Mucosa of descending colon (tissue), 3 donors: ENCODE results near the gene BLNK. TPM values are rescaled to one million over a fixed set of nuclear protein-coding genes. Genes with fewer than 3 reads are reported as not detected.
"Not testable (repeated sequence)": the region's sequence is repeated elsewhere in the genome, so short reads cannot be mapped to it uniquely, and the experiment has no call there.

Source experiments
- ATAC-seq: fragments of 200-7000 bp; cut with Tn5 transposase; one replicate; pipeline ENCODE4 v1.9.1; 2020; ENCODE audit warnings: mild to moderate bottlenecking, moderate library complexity
- DNase-seq, 3 donors: peaks; one replicate each; pipeline ENCODE4 v3.0.0-alpha.2; 2020
- H3K36me3 ChIP-seq: fragments of 200-600 bp; one replicate; pipeline ENCODE4 v1.8.0; 2021; ENCODE audit warnings: low read depth, mild to moderate bottlenecking
- H3K4me1 ChIP-seq: fragments of 200-600 bp; one replicate; pipeline ENCODE4 v1.8.0; 2021; ENCODE audit warnings: low read depth, mild to moderate bottlenecking
- H3K4me3 ChIP-seq: fragments of 200-600 bp; one replicate; pipeline ENCODE4 v1.8.0; 2021; ENCODE audit warnings: mild to moderate bottlenecking
- H3K9me3 ChIP-seq: fragments of 200-600 bp; one replicate; pipeline ENCODE4 v1.8.0; 2021; ENCODE audit warnings: mild to moderate bottlenecking
- intact Hi-C, 2 donors: fragments of 100-400 bp; cut with DNase I in 1 of 2; cut with micrococcal nuclease in 1 of 2; formaldehyde crosslinking; loops; one replicate each; pipeline versions ENCODE4 v1.11.0 to v1.11.1; 2022; cut with DNase I, micrococcal nuclease
- total RNA-seq, 3 donors: library from RNA; stranded (reverse); fragmentation: NEBNext Ultra II Directional in 2 of 3; extraction: Animal tissue kit (Norgen Biotek cat#: 25700) in 2 of 3; gene quantifications; one replicate each; pipeline versions ENCODE4 v1.2.1 to v1.2.4, GENCODE V29; 2021 to 2023
- TF ChIP-seq, protein P1 (sequence below): fragments of 200-600 bp; IDR thresholded peaks from one replicate; pipeline ENCODE4 v1.8.0; 2022; ENCODE audit warnings: antibody characterized with exemption, mild to moderate bottlenecking
- donor health status: DM: no; HTN: no; CAD: no; lungs with moderate emphysema.
- donor health status: DM: no; HTN: no; CAD: no.
- donor health status: DM: no; HTN: yes; CAD: no.

Gene BLNK
- total RNA-seq, 3 donors from 2014 or later: 13.2 to 45.7 (median 30.4) TPM

GRCh38 chr10:96208946-96209345, 62.4 kb downstream of the BLNK start:
- Histone ChIP-seq H3K4me3 (no peak overlapping the region), H3K36me3 (no peaks in the 10 kb centered on the region), H3K4me1 (no peaks in the 10 kb centered on the region), H3K9me3 (no peaks in the 10 kb centered on the region)
- intact Hi-C loops: no loop called here
- TF ChIP-seq, protein P1, sequence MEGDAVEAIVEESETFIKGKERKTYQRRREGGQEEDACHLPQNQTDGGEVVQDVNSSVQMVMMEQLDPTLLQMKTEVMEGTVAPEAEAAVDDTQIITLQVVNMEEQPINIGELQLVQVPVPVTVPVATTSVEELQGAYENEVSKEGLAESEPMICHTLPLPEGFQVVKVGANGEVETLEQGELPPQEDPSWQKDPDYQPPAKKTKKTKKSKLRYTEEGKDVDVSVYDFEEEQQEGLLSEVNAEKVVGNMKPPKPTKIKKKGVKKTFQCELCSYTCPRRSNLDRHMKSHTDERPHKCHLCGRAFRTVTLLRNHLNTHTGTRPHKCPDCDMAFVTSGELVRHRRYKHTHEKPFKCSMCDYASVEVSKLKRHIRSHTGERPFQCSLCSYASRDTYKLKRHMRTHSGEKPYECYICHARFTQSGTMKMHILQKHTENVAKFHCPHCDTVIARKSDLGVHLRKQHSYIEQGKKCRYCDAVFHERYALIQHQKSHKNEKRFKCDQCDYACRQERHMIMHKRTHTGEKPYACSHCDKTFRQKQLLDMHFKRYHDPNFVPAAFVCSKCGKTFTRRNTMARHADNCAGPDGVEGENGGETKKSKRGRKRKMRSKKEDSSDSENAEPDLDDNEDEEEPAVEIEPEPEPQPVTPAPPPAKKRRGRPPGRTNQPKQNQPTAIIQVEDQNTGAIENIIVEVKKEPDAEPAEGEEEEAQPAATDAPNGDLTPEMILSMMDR: no peak
- ATAC-seq: peak; percentile 93
- peak in 1 of 3 donors; percentile 24 for DNase-seq

DNA sequence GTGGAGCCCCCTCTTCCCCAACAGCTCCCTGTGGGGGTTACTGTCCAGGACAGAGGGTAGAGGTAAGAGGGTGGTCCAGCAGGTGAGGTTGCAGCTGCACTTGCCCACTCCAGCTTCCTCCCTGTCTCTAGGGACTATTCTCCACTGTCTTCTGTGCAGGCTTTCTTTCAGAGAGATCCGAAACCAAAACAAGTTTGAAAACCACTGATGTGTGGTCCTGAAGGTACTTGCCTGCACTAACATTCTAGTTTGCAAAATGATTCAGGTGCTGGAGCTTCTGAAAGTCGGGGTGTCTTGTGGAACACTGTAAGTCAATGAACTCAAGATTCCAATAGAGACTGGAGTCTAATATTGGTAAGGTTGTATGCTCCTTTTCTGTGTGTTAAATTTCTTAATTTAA, 63.1 kb downstream of the BLNK start:
- no peaks in the 10 kb centered on the region for H3K4me1 ChIP-seq
- no peak overlapping the region for H3K4me3 ChIP-seq
- intact Hi-C loops: no loop called here
- DNase-seq (no peak), ATAC-seq (no peak)
- TF ChIP-seq, protein P1: no peak
- no peaks in the 10 kb centered on the region for H3K9me3 ChIP-seq
- no peaks in the 10 kb centered on the region for H3K36me3 ChIP-seq

- H3K36me3 ChIP-seq: no peaks in the 10 kb centered on the region
- no peaks in the 10 kb centered on the region for H3K4me1 ChIP-seq
- no peaks in the 10 kb centered on the region for H3K9me3 ChIP-seq
- DNase-seq (no peak), ATAC-seq (no peak)
- intact Hi-C loops: no loop called here
- H3K4me3 ChIP-seq: no peak overlapping the region
- TF ChIP-seq, protein P1: no peak
Measured at GRCh38 chr10:96205580-96205979, 65.8 kb downstream of the BLNK start.

DNA sequence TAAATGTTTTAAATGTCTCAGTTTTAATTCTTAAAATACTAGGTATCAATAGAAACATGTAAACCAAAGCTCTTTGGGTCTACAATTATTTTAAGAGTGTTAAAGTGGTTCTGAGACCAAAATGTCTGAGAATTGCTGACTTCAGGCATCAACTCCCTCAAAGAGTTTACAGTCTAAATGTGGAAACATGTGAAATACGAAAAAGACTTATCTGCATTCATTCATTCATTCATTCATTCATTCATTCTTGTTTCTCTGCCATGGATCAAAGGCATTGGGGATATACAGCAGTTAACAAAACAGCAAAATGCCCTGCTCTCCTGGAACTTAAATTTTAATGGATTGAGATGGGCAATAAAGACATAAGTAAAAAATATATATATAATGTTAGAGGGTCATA, 69.8 kb downstream of the BLNK start:
- no peaks in the 10 kb centered on the region for H3K9me3 ChIP-seq
- H3K4me3 ChIP-seq: no peak overlapping the region
- ATAC-seq: no peak
- TF ChIP-seq, protein P1: no peak
- intact Hi-C loops: no loop called here
- DNase-seq: no peak
- H3K36me3 ChIP-seq: no peaks in the 10 kb centered on the region
- H3K4me1 ChIP-seq: no peaks in the 10 kb centered on the region

DNA sequence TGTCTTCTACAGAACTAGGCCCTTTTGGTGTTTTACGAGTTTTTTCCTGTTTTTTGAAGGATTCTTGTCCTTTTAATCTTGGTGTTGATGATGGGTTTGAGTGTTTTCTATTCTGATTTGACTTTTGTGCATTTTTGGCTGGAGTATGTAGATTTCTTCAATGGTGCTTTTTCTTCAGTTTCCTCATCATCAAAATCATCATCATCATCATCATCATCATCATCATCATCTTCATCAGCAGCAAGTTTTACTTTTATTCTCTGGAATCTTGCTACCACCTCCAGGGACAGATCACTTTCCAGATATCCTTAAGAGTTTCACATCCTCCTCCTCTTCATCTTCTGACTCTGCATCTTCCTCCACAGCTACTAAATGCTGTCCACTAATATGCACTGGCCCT, 81.9 kb downstream of the BLNK start:
- H3K4me1 ChIP-seq, DNase-seq, H3K4me3 ChIP-seq, intact Hi-C loops, H3K36me3 ChIP-seq, ATAC-seq: not testable (repeated sequence)
- H3K9me3 ChIP-seq: peaks cover 12% of the 10 kb centered on the region

DNA sequence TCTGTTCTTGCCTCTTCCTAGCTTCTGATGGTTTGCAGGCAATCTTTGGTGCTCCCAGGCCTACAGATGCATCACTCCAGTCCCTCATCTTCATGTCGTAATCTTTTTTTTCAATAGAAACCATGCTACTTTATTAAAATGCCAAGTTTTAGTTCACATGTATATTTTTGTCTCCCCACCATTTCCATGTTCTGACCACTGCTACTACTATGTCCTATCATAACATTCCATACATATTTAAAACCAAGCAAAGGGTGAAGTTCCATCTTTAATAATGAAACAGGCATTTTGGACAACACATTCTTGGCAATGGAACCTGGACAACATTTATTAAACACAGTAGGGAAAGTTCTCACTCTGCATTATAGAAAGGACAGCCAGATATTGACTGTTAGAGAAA, 82.5 kb downstream of the BLNK start:
- DNase-seq: no peak
- H3K4me3 ChIP-seq: no peak overlapping the region
- peaks cover 13% of the 10 kb centered on the region for H3K9me3 ChIP-seq
- H3K36me3 ChIP-seq: no peaks in the 10 kb centered on the region
- intact Hi-C loops: no loop called here
- TF ChIP-seq, protein P1: no peak
- H3K4me1 ChIP-seq: no peaks in the 10 kb centered on the region
- no peak for ATAC-seq
